CD4-positive, alpha-beta T cell treated with Interleukin-4 for 1 hour (primary cell): Measurements from ENCODE around the gene CFTR.

Source experiments
- DNase-seq, 2 donors: peaks; one replicate each; pipeline ENCODE4 v3.0.0-alpha.2; 2020 to 2022

The CFTR gene

DNA sequence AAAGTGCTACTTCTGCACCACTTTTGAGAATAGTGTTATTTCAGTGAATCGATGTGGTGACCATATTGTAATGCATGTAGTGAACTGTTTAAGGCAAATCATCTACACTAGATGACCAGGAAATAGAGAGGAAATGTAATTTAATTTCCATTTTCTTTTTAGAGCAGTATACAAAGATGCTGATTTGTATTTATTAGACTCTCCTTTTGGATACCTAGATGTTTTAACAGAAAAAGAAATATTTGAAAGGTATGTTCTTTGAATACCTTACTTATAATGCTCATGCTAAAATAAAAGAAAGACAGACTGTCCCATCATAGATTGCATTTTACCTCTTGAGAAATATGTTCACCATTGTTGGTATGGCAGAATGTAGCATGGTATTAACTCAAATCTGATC is 110.4 kb downstream of the CFTR start:
- DNase-seq = no peak

GRCh38 chr7:117592011-117592635 is 112.3 kb downstream of the CFTR start:
- no peak for DNase-seq

GRCh38 chr7:117596134-117596533 is 116.3 kb downstream of the CFTR start:
- DNase-seq = no peak

GRCh38 chr7:117597755-117598154 is 117.9 kb downstream of the CFTR start:
- DNase-seq = no peak

GRCh38 chr7:117600911-117601310 is 121.1 kb downstream of the CFTR start:
- no peak for DNase-seq

GRCh38 chr7:117603627-117604026 is 123.8 kb downstream of the CFTR start:
- DNase-seq = no peak

DNA sequence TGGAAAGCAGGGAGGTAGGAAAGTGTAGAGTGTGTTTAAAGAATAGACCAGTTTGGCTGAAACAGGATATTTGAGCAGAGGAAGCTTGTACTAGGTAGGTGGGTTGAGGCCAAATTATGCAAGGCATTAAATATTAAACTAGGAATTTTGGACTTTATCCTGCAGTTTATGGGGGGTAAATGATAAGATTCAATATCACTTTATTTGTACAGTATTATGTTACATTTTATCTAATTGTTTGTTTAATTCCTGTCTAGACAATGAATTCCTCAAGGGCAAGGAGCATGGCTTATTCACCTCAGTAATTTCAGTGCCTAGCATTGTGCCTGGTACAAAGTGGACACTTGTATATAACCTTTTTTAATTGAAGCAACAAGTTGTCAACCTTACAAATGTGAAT is 125.9 kb downstream of the CFTR start:
- DNase-seq = no peak

DNA sequence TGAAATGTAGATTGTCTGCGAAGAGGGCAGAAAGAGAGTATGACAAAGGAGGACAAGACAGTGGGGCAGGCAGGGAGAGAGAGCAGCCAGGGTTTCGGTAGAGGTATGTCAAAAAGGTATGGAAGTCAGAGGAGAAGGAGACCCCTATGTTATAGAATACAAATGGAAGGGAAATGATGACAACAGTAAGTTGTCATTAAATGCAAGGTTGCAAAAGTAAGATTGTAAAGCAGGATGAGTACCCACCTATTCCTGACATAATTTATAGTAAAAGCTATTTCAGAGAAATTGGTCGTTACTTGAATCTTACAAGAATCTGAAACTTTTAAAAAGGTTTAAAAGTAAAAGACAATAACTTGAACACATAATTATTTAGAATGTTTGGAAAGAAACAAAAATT is 126.3 kb downstream of the CFTR start:
- no peak for DNase-seq

GRCh38 chr7:117610396-117610795 is 130.6 kb downstream of the CFTR start:
- no peak for DNase-seq

DNA sequence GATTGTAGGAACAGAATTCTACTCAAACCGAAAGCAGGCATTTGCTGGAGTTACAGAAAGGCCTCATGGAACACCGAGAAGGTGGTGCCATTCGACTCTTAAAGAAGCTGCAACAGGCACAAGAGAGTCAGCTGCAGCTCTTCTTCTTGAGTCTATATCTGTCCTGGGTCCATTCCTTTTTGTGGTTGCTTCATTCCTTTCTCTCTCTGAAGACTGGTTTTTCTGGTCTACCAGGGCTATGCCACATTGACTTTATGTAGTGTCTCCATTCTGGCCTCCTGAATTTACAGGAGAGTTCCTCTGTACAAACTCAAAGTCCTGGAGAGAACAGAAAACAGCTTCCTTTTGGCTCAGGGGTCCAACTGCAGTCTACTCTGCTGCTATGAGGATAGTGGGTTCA is 132.8 kb downstream of the CFTR start:
- no peak for DNase-seq

- no peak for DNase-seq
These were observed 136.9 kb downstream of the CFTR start for GRCh38 chr7:117616694-117617093.

DNA sequence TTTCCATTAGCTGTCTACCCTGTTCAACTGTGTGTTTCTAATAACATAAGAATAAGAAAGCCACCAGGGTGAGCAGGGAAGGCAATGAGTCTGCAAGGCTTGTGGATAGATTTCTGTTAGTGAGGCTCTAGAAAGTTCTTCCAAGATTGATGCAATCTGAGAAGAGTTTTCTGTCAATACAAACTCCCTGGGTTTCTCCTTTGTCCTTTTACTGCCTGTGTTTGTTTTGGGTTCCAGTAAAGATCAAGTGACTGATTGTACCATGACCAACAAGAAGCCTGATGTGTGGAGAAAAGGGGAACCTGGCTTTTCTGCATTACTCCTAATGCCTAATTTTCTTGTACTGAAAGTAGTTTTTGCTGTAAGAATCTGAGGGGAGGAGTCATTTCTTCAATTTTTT is 139.9 kb downstream of the CFTR start:
- no peak for DNase-seq

GRCh38 chr7:117621075-117621618 is 141.3 kb downstream of the CFTR start:
- DNase-seq = no peak

DNA sequence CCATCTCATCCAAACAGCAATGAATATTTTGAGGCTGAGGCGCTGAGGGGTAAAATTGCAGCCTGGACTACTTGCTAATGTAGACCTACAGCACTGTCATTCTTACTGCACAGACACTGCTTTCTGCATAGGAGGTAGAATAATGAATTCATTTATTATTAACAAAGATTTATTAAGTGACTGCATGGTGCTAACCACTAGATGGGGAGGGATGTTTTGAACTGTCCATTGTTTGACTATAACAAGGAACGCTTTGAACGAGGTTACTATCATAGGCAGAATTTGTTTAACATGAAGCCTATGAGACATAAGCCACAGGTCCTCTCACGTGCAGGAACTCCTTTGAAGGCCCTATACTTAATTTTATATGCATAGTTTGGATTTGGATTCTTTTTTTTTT is 143.8 kb downstream of the CFTR start:
- DNase-seq = no peak

GRCh38 chr7:117630501-117630900 is 150.7 kb downstream of the CFTR start:
- no peak for DNase-seq

- DNase-seq = no peak
These were observed 151.2 kb downstream of the CFTR start for GRCh38 chr7:117630907-117631564.

DNA sequence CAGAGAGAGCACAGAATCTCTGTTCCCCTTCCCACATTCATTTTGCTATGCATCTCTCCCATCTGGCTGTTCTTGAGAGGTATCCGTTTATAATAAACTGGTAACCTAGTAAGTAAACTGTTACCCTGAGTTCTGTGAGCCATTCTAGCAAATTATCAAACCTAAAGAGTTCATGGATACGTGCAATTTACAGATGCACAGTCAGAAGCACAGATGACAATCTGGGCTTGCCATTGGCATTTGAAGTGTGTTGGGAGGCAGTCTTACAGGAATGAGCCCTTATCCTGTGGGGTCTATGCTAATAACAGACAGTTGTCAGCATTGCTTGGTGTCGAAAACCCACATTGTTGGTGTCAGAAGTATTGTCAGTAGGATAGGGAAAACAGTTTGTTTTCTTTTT is 151.8 kb downstream of the CFTR start:
- DNase-seq = no peak

- DNase-seq = no peak
These were observed 158.1 kb downstream of the CFTR start for GRCh38 chr7:117637937-117638336.

GRCh38 chr7:117639966-117640365 is 160.1 kb downstream of the CFTR start:
- no peak for DNase-seq

DNA sequence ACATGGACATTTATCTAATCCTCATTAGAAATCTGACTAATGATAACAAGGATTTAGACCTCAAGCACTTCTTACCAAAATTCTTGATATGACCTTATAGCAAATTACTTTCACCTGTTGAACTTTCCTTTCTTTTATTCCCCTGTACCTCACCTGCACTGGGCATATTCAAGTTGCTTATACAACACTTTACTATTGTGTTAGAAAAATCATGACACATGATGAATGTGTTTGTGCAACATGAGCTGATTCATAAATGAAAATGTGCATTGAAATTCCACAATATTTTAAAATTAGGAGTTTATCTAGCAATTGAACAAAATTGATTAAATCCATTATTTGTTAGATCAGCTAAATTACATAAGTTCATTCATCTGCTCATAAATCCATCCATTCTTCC is 160.6 kb downstream of the CFTR start:
- DNase-seq = no peak

GRCh38 chr7:117645481-117646165 is 165.8 kb downstream of the CFTR start:
- DNase-seq = no peak

DNA sequence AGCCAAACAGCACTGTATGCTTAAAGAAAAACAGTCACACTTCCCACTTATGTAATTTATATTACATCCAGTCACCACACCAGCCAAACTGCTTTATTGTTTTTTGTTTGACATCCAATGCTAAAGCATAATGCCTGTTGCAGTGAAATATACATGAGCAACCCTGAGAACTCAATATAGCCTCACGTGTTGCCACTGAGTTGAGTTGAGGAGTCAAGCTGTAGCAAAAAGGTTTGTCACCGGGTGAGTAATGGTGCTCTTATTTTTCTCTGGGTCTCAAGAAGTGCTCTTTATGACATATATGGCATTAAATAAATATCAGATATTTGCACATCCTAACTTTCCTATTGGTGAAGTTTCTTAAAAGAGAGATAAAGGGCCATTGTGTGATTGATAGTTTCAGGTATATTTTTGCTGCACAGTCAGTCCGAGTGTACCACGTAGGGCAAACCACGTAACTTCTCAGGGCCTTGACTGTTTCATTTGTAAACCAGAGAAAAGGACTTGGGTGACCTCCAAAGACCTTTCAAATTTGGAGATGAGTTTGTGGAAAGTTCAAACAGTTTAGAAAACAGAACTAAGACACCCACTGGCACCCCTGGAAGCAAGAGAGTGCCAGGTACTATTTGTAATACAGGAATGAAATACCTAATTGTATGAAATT is 168.5 kb downstream of the CFTR start:
- no peak for DNase-seq

DNA sequence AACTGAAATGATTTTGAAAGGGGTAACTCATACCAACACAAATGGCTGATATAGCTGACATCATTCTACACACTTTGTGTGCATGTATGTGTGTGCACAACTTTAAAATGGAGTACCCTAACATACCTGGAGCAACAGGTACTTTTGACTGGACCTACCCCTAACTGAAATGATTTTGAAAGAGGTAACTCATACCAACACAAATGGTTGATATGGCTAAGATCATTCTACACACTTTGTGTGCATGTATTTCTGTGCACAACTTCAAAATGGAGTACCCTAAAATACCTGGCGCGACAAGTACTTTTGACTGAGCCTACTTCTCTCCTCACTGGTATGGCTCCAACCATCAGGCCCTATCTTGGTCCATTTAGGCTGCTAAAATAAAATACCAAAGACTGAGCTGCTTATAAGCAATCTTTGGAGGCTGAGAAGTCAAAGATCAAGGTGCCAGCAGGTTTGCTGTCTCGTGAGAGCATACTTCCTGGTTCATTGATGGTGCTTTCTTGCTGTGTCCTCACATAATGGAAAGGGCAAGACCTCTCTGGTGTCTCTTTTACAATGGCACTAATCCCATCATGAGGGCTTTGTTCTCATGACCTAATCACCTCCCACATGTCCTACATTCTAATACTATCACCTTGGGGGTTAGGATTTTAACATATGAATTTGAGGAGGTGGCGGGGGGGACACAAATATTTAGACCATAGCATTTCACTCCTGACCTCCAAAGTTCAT is 173.3 kb downstream of the CFTR start:
- DNase-seq = no peak
